Measurements from ENCODE around the gene NGDN.

DNA sequence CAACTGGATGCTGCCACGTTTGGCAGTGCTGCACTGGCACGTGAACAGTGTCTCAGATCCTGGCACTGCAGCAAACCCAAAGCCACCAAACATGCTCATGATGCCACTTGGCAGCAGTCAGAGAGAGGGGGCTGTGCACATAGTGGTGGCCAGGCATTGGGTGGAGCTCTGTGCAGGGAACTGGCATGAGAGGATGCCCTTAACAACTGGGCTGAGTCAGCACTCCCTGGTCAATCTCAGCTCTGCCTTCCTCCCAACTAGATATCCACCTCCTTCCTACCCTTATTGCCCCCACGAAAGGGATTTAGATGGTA, 45.1 kb downstream of the NGDN start:
- TF ChIP-seq, protein P1, sequence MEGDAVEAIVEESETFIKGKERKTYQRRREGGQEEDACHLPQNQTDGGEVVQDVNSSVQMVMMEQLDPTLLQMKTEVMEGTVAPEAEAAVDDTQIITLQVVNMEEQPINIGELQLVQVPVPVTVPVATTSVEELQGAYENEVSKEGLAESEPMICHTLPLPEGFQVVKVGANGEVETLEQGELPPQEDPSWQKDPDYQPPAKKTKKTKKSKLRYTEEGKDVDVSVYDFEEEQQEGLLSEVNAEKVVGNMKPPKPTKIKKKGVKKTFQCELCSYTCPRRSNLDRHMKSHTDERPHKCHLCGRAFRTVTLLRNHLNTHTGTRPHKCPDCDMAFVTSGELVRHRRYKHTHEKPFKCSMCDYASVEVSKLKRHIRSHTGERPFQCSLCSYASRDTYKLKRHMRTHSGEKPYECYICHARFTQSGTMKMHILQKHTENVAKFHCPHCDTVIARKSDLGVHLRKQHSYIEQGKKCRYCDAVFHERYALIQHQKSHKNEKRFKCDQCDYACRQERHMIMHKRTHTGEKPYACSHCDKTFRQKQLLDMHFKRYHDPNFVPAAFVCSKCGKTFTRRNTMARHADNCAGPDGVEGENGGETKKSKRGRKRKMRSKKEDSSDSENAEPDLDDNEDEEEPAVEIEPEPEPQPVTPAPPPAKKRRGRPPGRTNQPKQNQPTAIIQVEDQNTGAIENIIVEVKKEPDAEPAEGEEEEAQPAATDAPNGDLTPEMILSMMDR (IDR thresholded peaks at IDR 0.05) = no peak
- no peak for TF ChIP-seq POLR2A (IDR thresholded peaks at IDR 0.05)
